Cardiac septum (tissue), 1 donor: ENCODE measurements around the gene RAC3. TPM values are rescaled to one million over a fixed set of nuclear protein-coding genes. Genes with fewer than 3 reads are reported as not detected.

Source experiments
- DNase-seq: peaks from one replicate; pipeline ENCODE4 v3.0.0-alpha.2; 2020; ENCODE audit warnings: low spot score
- intact Hi-C: fragments of 100-400 bp; cut with DNase I; formaldehyde crosslinking; loops from one replicate; pipeline ENCODE4 v1.14.0; 2022
- total RNA-seq: library from RNA; stranded (reverse); fragmentation: NEBNext Ultra II Directional; extraction: Animal tissue kit (Norgen Biotek cat#: 25700); gene quantifications from one replicate; pipeline ENCODE4 v1.2.1, GENCODE V29; 2021
- donor health status: DM: no; HTN: no; CAD: no.

RAC3 gene
- total RNA-seq, 1 donor from 2014 or later, result 0.65 TPM

DNA sequence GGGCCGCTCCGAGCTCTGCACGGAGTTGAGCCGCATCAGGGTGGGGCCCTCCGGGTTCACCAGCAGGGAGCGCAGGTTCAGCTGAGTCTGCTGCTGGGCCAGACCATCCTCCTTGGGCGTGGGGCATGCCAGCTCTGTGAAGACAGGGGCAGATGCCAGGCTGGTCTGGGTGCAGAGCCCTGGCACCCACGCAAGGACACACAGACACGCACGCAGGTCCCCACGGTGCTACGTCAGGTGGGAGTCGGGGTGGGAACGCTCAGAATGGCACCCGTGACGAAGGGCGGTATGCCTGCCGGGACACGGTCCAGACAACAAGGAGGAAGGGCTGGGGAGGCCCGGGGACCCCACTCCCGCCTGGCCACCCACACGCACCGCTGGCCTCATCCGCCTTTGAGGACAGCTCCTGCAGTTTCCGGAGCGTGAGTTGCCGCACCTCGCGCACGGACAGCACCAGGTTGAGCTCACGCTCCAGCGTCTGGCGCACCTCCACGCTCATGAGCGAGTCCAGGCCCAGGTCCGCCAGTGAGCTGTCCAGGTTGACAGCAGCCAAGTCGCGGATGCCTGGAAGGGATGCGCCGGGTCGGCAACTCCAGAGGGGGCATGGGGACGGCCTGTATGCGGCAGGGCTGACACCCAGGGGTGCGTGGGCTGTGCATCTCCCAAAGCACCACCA lies 49.4 kb downstream of the RAC3 start:
- intact Hi-C loops, result no loop called here
- DNase-seq, result no peak

DNA sequence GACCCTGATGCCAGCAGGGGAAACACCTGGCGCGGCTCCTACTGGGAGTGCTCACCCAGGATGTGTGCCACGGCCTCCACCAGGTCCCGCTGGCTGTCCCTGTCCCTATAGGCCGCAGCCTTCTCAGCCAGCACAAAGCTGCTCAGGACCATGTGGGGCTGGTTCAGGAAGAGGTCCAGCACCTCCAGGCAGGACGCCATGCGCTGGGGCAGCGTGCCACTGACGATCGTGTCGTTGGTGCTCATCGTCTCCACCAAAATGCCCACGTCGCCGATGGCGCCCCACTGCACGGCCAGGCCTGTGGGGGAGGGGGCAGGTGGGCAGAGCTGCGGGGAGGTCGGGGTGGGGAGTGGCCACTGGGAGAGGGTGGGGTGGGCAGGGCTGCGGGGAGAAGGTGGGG lies 50.1 kb downstream of the RAC3 start:
- intact Hi-C loops, result no loop called here
- no peak for DNase-seq

DNA sequence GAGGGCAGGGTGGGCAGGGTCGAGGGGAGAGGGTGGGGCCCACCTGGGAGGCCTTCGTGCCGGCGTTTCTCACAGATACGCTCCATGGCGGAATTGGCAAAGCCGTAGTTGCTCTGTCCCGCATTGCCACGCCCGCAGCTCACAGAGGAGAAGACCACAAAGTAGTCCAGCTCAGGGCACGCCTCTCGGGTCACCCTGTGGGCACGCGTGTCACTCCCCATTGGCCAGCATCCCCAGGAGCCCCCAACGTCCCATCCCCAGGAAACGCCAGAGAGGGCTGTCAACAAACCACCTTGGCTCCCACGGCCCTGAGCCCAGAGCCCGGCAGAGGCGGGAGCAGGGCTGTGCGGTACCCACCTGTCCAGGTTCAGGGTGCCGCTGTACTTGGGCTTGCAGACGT lies 50.5 kb downstream of the RAC3 start:
- intact Hi-C loops, result no loop called here
- DNase-seq, result no peak

GRCh38 chr17:82082456-82082855 lies 51.0 kb downstream of the RAC3 start:
- intact Hi-C loops, result no loop called here
- DNase-seq, result no peak

DNA sequence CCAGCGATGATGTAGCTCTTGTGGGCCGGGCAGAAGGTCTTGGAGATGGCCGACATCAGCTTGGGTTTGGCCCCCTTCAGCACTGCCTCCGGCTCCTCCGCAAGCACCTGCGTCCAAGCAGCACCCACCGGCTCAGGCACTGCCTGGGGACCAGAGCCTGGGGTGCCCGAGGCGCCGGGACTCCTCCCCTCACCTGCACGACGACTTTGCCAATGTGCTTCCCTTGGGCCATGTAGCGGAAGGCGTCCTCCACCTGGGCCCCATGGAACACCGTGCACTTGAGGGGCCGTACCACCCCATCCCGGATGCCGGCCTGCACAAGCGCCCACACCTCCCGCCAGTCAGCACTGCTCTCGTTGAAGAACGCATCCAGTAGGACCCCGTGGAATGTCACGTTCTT lies 51.5 kb downstream of the RAC3 start:
- intact Hi-C loops, result no loop called here
- no peak for DNase-seq

Other genes starting within 250 kb of the RAC3 start
- gene GCGR, start 227.5 kb upstream of the RAC3 start, total RNA-seq, result not detected
- gene MCRIP1, start 198.4 kb upstream of the RAC3 start, total RNA-seq, result 102 TPM
- gene PPP1R27, start 196.6 kb upstream of the RAC3 start, total RNA-seq, result 0.32 TPM
- 371 TPM for gene P4HB, start 171.1 kb upstream of the RAC3 start, total RNA-seq
- gene ARHGDIA, start 160.3 kb upstream of the RAC3 start, total RNA-seq, result 158 TPM
- gene ALYREF, start 140.1 kb upstream of the RAC3 start, total RNA-seq, result 40.1 TPM
- 131 TPM for gene ANAPC11, start 140.0 kb upstream of the RAC3 start, total RNA-seq
- 0.51 TPM for gene NPB, start 129.4 kb upstream of the RAC3 start, total RNA-seq
- 47.1 TPM for gene PCYT2, start 120.3 kb upstream of the RAC3 start, total RNA-seq
- gene SIRT7, start 113.5 kb upstream of the RAC3 start, total RNA-seq, result 8.3 TPM
- 24.4 TPM for gene MAFG, start 103.9 kb upstream of the RAC3 start, total RNA-seq
- gene PYCR1, start 94.4 kb upstream of the RAC3 start, total RNA-seq, result 7.8 TPM
- gene MYADML2, start 84.4 kb upstream of the RAC3 start, total RNA-seq, result 4.4 TPM
- 0.38 TPM for gene NOTUM, start 70.5 kb upstream of the RAC3 start, total RNA-seq
- gene ASPSCR1, start 54.0 kb upstream of the RAC3 start, total RNA-seq, result 25.5 TPM
- gene CENPX, start 8.8 kb upstream of the RAC3 start, total RNA-seq, result 22.8 TPM
- 3.3 TPM for gene LRRC45, start 8.4 kb upstream of the RAC3 start, total RNA-seq
- 144 TPM for gene DCXR, start 6.0 kb downstream of the RAC3 start, total RNA-seq
- 21.0 TPM for gene RFNG, start 20.1 kb downstream of the RAC3 start, total RNA-seq
- 67.4 TPM for gene GPS1, start 20.2 kb downstream of the RAC3 start, total RNA-seq
- 47.6 TPM for gene DUS1L, start 34.1 kb downstream of the RAC3 start, total RNA-seq
- 22.9 TPM for gene FASN, start 66.6 kb downstream of the RAC3 start, total RNA-seq
- 10.6 TPM for gene CCDC57, start 181.2 kb downstream of the RAC3 start, total RNA-seq
- gene SLC16A3, start 197.4 kb downstream of the RAC3 start, total RNA-seq, result 20.7 TPM
- gene CSNK1D, start 242.0 kb downstream of the RAC3 start, total RNA-seq, result 80.9 TPM